Measurements from ENCODE around the gene SLC29A2. TPM values are rescaled to one million over a fixed set of nuclear protein-coding genes. Genes with fewer than 3 reads are reported as not detected.
"Not testable (repeated sequence)": the region's sequence is repeated elsewhere in the genome, so short reads cannot be mapped to it uniquely, and the experiment has no call there.

SLC29A2 gene
- total RNA-seq, 1 donor from 2014 or later = 22.6 TPM

GRCh38 chr11:66388780-66389386, 17.3 kb upstream of the SLC29A2 start:
- intact Hi-C loops (cut with micrococcal nuclease) = loop anchor here (5.0 kb wide), 1 partner anchor 77 kb away; no protein-coding TSS in a partner anchor
- DNase-seq = peak; percentile 70
- ATAC-seq = peak; percentile 80

GRCh38 chr11:66386171-66387069, 14.9 kb upstream of the SLC29A2 start:
- intact Hi-C loops (cut with micrococcal nuclease) = loop anchor here (5.0 kb wide), 1 partner anchor 74 kb away; no protein-coding TSS in a partner anchor
- peak; percentile 76 for ATAC-seq
- peak; percentile 89 for DNase-seq

- DNase-seq; ATAC-seq; intact Hi-C loops (cut with micrococcal nuclease): not testable (repeated sequence)
Observed at GRCh38 chr11:66384316-66384715, 12.8 kb upstream of the SLC29A2 start.

- DNase-seq; ATAC-seq; intact Hi-C loops (cut with micrococcal nuclease): not testable (repeated sequence)
Observed at GRCh38 chr11:66380264-66380663, 8.7 kb upstream of the SLC29A2 start.

- intact Hi-C loops (cut with micrococcal nuclease); ATAC-seq; DNase-seq: not testable (repeated sequence)
Observed at GRCh38 chr11:66373690-66374287, 2.2 kb upstream of the SLC29A2 start.

- DNase-seq (peak; percentile 55), ATAC-seq (peak; percentile 70)
- intact Hi-C loops (cut with micrococcal nuclease) = no loop called here
Observed at GRCh38 chr11:66373265-66373664, 1.7 kb upstream of the SLC29A2 start.

GRCh38 chr11:66369073-66369894, 2.3 kb downstream of the SLC29A2 start:
- intact Hi-C loops (cut with micrococcal nuclease) = no loop called here
- ATAC-seq (no peak), DNase-seq (no peak)

GRCh38 chr11:66368484-66368883, 3.1 kb downstream of the SLC29A2 start:
- DNase-seq (no peak), ATAC-seq (no peak)
- intact Hi-C loops (cut with micrococcal nuclease) = no loop called here

GRCh38 chr11:66367561-66368312, 3.8 kb downstream of the SLC29A2 start:
- intact Hi-C loops (cut with micrococcal nuclease) = no loop called here
- ATAC-seq (no peak), DNase-seq (no peak)

- ATAC-seq = no peak
- no peak for DNase-seq
Observed at GRCh38 chr11:66366844-66367477, 4.6 kb downstream of the SLC29A2 start.

GRCh38 chr11:66365711-66366619, 5.6 kb downstream of the SLC29A2 start:
- intact Hi-C loops (cut with micrococcal nuclease) = no loop called here
- ATAC-seq (no peak), DNase-seq (no peak)

More at GRCh38 chr11:66366844-66367477, 4.6 kb downstream of the SLC29A2 start:
- intact Hi-C loops (cut with micrococcal nuclease) = no loop called here

GRCh38 chr11:66365166-66365565, 6.4 kb downstream of the SLC29A2 start:
- intact Hi-C loops (cut with micrococcal nuclease) = no loop called here
- DNase-seq (no peak), ATAC-seq (no peak)

- peak; percentile 22 for ATAC-seq
Observed at GRCh38 chr11:66363805-66364535, 7.6 kb downstream of the SLC29A2 start.

GRCh38 chr11:66363187-66363601, 8.4 kb downstream of the SLC29A2 start:
- ATAC-seq (peak; percentile 25), DNase-seq (no peak)
- intact Hi-C loops (cut with micrococcal nuclease) = no loop called here

More at GRCh38 chr11:66363805-66364535, 7.6 kb downstream of the SLC29A2 start:
- DNase-seq = peak; percentile 63
- intact Hi-C loops (cut with micrococcal nuclease) = no loop called here

- no peak for ATAC-seq
- intact Hi-C loops (cut with micrococcal nuclease) = no loop called here
- DNase-seq = no peak
Observed at GRCh38 chr11:66362481-66363147, 8.9 kb downstream of the SLC29A2 start.

Data from left ventricle myocardium superior (tissue), 1 donor.